Measurements from ENCODE around the gene SULT2B1.
"Not testable (repeated sequence)": the region's sequence is repeated elsewhere in the genome, so short reads cannot be mapped to it uniquely, and the experiment has no call there.

Gene SULT2B1

DNA sequence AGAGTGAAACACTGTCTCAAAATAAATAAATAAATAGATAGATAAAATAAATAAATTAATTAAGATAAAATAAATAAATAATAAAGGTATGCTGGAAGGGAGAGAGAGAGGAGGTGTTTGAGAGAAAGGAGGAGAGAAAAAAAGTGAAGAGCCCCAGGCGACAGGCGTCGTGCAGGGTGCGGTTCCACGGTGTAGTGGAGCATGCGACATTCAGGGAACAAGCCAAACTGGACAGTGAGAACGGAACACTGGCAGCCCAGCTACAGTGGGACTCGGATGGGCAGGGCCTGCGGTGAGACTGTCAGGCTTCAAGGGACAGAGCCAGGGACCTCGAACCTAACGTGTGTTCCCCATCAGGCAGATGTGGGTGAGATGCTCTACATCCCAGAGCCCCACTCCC lies 9.4 kb downstream of the SULT2B1 start:
- FAIRE-seq, result no peak

DNA sequence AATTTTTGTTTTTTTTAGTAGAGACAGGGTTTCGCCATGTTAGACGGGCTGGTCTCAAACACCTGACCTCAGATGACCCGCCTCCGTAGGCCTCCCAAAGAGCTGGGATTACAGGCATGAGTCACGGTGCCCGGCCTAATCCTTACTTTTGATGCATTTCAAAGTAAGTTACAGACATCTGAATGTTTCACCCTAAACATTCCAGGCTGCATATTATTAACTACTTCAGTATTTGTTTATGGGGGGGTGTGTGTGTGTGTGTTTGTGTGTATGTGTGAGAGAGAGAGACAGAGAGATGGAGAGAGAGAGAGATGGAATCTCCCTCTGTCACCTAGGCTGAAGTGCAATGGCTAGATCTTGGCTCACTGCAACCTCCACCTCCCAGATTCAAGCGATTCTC lies 13.1 kb downstream of the SULT2B1 start:
- no peak for FAIRE-seq

DNA sequence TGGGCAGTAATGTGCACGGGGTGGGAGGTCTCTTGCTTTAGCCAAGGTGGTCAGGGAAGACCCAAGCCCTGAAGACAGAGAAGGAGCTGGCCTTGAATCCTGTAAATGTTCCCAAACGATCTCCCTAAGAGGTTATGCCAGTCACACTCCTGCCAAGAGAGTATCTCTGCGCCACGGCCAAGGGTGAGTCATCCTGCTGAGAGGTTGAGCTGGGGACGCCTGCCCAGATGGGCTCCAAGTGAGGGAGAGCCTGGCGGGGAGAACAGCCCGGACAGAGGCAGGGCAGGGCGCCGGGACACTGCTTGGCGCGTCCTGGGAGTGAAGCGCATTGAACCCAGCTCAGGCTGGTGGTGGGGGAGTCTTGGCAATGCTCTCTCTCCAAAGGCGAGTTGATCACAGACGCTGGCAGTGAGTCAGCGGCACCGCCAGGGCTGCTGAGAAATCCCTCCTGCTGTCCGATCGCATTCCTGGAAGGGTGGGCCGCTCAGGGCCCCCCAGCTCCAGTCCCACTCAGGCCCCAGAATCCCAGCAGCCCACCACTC lies 16.4 kb downstream of the SULT2B1 start:
- no peak for FAIRE-seq

DNA sequence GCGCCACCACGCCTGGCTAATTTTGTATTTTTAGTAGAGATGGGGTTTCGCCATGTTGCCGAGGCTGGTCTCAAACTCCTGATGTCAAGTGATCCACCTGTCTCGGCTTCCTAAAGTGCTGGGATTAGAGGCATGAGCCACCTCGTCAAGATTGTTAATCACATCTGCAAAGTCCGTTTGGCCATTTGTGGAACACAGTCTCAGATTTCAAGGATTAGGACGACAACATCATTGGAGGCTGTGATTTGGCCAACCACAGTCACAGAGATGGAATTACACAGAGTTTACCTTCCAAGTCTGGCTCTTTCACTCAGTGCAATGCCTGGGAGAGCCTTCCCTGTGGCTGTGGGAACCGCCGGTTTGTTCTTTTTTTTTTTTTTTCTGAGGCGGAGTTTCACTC lies 17.8 kb downstream of the SULT2B1 start:
- FAIRE-seq, result no peak

DNA sequence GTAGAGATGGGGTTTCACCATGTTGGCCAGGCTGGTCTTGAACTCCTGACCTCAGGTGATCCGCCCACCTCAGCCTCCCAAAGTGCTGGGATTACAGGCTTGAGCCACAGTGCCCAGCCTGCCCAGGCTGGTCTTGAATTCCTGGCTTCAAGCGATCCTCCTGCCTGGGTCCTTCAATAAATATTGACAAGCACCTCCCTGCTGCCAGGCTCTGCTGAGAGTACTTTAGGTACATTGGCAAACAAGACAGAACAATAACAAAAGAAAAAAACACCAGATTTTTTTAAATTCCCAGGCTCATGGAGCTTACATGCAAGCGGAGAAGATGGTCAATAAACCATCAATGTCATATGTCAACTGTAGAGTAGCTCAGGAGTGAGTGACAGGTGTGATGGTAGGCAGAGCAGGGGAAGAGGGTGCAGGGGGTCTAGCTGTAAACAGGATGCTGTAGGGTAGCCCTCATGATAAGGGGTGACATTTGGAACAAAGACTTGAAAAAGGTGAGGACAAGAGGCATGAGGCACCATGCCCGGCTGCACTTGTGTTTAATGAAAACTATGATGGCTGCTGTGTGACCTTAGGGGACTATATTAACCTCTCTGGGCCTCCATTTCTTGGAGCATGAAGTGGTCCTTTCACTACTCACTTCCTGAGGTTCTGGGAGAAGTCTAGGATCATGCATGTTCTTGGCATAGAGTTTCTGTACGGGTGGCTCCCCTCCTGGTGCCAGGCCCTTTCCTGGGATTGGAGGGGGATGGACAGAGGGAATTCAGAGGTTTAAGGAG lies 19.6 kb downstream of the SULT2B1 start:
- FAIRE-seq, result no peak

DNA sequence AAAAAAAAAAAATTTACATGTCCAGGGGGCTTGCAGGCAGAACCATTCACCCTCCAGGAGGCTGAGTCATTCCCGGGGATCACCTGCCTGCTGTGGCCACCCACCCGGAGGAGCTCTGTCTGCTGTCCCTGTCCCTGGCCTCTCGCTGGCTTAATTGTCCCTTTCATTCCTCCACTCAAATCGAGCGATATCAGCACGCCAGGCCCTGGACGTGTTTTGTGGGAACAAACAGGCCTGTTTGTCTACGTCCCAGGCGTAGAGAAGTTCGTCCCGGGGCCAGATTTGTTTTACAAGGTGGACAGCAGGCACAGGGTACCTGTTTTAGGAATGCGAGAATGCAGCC lies 21.2 kb downstream of the SULT2B1 start:
- no peak for FAIRE-seq

DNA sequence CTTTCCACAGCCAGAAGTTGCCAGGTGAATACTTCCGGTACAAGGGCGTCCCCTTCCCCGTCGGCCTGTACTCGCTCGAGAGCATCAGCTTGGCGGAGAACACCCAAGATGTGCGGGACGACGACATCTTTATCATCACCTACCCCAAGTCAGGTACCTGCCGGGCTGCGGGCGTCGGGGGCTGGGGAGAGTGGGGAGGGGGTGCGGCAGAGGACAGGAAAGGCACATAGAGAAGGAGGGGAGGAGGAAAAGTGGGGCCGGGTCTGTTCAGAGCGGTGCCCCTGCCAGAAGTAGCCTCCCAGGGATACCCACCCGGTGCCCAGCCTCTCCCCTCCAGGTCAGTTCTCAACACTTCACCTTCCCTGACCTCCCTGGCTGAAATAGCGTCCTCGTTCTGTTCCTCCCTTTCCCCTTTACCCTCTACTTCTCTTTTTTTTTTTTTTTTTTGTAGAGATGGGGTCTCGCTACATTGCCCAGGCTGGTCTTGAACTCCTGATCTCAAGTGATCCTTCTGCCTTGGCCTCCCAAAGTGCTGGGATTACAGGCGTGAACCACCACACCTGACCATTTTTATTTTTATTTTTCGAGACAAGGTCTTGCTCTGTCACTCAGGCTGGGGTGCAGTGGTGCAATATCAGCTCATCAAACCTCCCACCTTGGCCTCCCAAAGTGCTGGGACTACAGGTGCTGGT lies 24.1 kb downstream of the SULT2B1 start:
- FAIRE-seq, result no peak

DNA sequence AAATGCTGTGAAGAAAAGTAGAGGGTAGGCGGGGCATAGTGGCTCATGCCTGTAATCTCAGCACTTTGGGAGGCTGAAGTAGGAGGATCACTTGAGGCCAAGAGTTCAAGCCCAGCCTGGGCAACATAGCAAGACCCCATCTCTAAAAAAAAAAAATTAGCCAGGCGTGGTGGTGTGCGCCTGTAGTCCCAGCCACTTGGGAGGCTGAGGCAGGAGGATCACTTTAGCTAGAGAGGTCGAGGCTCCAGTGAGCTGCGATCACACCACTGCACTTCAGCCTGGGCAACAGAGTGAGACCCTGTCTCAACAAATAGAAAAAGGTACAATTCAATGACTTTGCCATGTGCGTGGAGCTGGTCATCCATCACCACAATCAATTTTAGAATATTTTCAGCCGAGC lies 25.9 kb downstream of the SULT2B1 start:
- not testable (repeated sequence) for FAIRE-seq

DNA sequence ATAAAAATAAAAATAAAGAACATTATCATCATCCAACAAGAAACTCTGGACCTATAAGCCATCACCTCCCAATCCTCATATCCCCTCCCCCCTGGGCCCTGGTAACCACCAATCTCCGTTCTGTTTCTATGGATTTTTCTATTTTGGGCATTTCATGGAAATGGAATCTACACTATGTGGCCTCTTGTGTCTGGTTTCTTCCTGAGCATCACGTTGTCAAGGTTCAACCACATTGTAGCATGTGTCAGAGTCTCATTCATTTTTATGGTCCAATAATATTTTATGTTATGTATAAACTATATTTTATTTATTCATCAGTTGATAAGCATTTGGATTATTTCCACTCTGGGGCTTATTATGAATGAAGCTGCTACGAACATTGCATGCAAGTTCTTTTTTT lies 26.9 kb downstream of the SULT2B1 start:
- no peak for FAIRE-seq

DNA sequence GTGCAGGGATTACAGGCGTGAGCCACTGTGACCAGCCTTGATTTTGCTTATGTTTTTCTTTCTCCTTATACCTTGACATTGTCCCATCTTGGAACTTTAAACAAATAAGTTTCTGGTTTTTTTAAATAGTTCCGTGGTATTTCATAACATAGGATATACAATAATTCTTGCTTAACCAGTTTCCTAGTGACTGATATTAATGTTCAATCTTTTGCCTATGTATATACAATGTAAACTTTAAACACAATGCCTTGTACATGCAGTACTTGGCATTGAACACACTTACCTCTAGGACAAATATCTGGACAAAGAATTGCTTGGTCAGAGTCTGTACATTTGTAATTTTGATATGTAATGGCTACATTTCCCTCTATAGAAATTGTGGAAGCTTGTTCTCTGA lies 30.2 kb downstream of the SULT2B1 start:
- no peak for FAIRE-seq

DNA sequence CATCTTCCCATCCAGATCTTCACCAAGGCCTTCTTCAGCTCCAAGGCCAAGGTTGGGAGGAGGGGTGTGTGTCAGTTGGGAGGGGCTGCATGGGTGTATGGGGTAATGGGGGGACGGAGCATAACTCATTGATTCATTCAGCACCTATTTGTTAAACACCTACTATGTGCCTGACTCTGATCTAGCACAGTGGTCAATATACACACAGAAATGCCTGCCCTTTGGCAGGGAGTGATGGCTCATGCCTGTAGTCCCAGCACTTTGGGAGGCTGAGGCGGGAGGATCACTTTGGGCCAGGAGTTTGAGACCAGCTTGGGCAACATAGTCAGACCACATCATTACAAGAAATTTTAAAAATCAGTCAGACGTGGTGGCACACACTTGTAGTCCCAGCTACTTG lies 35.4 kb downstream of the SULT2B1 start:
- FAIRE-seq, result no peak

DNA sequence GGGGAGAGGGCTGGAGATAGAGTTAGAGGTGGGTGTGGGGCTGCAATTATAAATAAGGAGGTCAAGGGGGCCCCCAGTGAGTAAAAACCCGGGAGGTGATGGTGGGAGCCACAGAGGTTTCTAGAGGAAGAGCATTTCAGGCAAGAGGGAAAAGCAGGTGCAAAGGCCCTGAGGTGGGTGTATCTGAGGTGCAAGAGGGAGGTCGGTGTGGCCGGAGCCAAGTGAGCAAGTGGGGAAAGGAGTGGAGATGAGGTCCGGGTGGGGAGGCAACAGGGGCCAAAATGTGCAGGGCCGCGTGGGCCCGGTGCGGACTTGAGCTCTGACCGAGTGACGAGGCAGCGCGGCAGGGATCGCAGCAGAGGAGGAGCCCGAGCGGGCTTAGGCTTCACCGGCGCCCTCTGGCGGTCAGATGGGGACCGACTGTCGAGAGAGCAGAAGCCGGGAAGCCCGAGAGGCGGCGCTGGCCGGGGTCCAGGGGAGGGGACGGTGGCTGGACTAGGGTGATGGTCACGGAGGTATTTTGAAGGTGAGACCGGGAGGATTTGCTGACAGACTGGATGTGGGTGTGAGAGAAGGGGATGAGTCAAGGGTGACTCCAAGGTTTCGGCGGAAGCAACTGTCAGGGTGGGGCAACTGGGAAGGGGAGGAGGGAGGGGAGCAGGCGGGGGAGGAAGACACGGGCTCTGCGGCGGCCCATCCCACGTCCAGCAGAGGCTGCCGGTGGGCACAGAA lies 36.9 kb downstream of the SULT2B1 start:
- FAIRE-seq, result no peak

DNA sequence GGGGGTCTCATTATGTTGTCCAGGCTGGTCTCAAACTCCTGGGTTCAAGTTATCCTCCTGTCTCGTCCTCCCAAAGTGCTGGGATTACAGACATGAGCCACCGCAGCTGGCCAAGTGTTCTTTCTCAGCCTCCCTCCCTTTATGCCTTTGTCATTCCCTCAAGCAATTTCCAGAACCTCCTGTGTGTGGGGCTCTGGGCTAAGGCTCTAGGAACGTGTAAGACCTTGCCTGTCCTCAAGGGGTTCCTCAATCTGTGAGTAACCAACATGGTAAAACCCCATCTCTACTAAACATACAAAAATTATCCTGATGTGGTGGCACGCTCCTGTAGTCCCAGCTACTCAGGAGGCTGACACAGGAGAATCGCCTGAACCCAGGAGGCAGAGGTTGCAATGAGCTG lies 39.0 kb downstream of the SULT2B1 start:
- FAIRE-seq, result no peak

DNA sequence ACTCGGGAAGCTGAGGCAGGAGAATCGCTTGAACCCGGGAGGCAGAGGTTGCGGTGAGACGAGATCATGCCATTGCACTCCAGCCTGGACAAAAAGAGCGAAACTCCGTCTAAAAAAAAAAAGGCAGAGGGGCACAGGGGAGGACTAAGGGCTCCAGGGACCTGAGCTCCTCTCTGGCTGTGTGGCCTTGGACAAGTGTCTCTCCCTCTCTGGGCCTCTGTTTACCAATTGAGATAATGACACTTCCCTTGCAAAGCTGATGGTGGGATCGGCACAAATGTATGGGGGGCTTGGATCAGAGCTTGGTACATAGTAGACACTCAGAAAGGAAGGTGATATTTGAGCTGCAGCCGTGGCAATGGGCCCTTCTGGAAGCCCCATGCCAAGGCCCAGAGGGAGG lies 43.2 kb downstream of the SULT2B1 start:
- FAIRE-seq, result no peak

DNA sequence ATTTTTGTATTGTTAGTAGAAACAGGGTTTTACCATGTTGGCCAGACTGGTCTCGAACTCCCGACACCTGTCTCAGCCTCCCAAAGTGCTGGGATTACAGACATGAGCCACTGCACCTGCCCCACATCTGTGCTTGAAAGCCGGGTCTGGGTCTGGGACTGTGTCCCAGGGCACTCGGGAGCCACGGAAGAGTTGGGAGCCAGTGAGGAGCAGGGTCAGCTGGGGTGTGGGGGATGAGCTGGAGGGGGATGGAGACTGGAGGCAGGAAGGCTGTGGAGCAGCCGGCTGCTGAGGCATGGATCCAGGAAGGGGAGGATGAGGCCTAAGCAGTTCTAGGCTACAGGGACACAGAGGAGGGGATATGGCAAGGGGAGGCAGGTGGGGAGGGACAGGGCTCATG lies 43.9 kb downstream of the SULT2B1 start:
- no peak for FAIRE-seq

DNA sequence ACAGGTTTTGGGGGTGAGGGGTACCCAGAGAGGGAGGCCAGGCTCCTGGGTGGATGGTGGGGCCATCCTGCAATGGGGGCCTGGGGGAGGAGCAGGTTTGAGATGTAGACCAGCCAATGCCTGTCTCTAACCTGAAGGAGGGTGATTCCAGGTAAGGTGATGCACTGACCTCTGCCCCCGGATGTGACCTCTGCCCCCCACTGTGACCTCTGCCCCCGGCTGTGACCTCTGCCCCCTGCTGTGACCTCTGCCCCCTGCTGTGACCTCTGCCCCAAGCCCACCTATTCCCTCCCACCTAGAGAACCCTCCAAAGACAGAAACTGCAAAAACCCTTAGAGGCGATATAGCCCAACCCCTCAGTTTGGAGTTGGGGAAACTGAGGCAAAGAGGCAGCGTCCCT lies 44.3 kb downstream of the SULT2B1 start:
- no peak for FAIRE-seq

DNA sequence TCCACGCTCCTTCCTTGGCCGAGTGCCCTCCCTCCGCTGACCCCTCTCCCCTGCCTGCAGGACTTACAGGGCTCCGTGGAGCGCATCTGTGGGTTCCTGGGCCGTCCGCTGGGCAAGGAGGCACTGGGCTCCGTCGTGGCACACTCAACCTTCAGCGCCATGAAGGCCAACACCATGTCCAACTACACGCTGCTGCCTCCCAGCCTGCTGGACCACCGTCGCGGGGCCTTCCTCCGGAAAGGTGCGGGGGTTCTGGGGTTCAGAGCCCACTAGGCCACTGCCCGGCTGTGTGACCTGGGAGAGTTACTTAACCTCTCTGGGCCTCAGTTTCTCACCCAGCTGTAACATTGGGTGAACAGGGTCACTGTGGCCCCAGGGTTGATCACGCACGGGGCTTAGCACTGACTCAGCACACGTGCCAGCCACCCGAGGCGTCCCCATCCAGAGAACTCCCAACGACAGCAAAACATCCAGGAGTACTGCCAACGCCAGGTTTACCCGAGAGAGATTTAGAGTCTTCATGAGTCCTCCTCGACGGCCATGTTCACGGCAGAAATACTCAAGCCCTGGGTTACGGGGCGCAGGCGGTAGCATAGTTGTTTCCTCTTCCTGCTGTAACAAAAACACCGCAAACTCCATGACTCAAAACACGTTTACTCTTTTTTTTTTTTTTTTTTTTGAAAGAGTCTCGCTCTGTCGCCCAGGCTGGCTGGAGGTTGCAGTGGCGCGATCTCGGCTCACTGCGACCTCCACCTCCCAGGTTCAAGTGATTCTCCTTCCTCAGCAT lies 44.9 kb downstream of the SULT2B1 start:
- FAIRE-seq, result no peak

DNA sequence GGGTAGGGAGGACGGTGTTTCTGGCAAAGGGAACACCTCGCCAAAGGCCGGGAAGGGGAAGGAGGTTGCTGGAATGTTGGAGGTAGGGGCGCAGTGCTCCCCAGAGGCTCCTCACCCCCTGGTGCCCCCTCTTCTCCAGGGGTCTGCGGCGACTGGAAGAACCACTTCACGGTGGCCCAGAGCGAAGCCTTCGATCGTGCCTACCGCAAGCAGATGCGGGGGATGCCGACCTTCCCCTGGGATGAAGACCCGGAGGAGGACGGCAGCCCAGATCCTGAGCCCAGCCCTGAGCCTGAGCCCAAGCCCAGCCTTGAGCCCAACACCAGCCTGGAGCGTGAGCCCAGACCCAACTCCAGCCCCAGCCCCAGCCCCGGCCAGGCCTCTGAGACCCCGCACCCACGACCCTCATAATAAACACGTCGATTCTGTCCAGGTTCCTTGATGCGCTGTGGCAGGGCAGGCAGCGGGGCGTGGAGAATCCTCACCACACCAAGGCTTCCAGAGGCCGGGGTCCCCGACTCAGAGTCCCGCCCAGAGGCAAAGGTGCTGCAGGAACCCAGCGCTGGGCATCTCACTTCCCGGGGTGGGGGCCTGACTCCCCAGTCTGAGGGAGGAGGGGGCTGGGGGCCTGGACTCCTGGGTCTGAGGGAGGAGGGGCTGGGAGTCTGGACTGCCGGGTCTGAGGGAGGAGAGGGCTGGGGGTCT lies 47.2 kb downstream of the SULT2B1 start:
- FAIRE-seq, result no peak

DNA sequence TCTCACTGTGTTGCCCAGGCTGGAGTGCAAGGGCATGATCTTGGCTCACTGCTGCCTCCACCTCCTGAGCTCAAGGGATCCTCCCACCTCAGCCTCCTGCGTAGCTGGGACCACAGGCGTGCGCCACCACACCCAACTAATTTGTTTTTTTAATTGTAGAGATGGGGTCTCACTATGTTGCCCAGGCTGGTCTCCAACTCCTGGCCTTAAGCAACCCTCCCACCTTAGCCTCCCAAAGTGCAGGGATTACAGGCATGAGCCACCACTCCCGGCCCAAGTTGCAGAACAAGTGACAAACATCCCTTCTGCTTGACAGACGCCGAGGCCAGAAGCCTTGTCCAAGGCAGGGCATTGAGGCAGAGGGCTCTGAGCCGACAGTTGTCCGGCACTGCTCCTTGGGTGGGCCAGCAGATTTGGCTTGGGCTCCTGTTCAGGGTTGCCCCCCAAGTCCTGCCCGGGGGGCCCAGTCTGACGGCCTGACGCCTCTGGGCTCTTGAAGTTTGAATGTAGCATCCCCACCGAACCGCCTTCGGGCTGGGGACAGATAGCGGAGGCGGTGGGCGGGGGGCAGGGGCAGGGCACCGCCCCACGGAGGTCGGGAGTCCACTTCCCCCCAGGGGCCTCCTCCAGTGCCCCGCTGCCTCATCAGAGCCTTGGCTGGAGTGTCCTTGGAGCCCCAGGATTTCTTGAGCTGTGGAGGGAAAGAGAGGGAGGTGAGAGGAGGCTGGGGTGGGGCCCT lies 48.9 kb downstream of the SULT2B1 start:
- FAIRE-seq, result no peak

DNA sequence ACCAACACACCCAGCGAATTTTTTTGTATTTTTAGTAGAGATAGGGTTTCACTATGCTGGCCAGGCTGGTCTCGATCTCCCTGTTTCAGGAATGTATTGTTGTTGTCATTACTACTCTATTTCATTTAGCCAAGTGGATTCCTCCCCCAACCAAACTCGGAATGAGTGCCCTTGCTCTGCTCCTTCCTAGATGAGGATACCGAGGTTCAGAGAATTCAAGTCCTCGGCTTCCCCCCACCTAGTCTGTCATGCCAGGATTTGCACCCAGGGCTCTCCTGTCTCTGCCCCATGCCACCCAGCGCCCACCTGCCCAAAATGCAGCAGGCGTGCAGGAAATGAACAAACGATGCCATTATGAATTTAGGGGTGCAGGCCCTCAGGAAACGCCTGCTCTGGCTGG lies 51.0 kb downstream of the SULT2B1 start:
- FAIRE-seq, result no peak

DNA sequence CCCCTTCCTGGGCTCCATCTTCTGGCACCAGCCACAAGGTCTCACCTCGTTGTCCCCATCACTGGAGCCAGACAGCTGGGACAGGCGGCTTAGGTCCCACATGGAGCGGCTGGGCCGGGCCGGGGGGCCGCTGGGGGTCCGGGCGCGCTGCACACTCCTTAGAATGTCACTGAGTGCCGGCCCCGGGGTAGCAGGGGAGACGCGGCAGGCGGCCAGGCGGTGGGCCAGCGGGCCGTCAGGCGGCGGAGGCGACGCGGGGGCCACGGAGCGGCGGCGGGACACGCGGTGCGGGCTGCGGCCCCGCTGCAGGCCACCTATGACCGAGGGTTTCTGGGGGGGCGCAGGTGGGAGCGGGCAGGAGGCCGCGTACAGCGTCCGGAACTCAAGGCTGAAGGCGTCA lies 51.5 kb downstream of the SULT2B1 start:
- no peak for FAIRE-seq

DNA sequence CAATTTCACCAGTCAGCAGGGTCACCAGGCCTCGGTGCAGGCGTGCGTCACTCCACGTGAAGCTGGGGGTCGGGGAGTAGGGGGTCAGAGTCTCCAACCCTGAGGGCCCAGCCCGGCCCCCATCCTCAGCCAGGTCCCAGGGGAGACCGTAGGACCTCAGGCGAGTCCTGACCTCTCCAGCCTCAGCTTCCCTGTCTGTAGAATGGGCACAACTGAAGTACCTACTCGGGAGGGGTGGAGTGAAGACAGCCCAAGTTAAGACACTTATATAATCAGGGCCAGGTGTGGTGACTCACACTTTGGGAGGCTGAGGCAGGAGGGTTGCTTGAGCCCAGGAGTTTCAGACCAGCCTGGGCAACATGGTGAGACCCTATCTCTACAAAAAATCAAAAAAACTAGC lies 51.9 kb downstream of the SULT2B1 start:
- FAIRE-seq, result no peak
